HCEC 1CT (cell line): Measurements from ENCODE around the gene SNAP23.

Source experiments
- DNase-seq: peaks from one replicate; pipeline ENCODE4 v3.0.0-alpha.2; 2017

Gene SNAP23

DNA sequence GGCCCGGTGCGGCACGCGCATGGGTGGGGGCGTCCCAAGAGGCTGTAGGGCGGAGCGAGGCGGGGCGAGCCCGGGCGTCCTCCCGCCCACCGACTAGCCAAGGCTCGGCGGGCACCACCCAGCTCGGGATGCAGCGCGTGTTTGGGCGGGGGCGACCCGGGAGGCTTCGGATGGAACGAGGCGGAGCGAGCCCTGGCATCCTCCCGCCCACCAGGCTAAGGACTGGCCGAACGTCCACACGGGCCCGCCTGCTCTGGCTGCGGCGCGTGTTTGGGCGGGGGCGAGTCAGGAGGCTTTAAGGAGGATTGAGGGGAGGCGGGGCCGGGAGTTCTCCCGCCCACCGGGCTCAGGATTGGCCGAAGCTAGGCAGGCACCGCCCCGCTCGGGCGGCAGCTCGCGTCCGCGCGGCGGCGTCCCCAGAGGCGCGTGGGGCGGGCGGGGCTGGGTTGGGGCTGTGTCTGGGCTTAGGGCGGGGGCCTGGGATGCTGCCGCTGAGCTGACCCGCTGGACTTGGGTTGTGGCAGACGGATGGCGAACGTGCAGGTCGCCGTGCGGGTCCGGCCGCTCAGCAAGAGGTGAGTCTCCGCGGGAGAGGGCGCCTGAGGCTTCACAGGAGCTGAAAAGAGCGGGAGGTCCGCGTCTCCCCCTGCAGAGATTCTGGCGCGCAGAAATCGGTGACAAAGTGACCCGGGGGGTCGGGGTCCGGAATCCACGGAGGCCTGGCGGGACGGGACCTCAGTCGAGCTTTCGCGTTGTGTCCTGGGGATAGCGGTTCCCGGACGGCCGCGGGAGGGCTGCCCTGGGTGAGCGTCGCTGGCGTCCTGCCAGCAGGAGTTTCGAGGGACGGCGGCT lies 80.0 kb downstream of the SNAP23 start, which contains the start of gene STARD9:
TSS of gene STARD9 (plus strand) at position 419 of the 852 bp plus-strand sequence. CDS start at position 529, 110 bp downstream.
- DNase-seq = peak; percentile 99

DNA sequence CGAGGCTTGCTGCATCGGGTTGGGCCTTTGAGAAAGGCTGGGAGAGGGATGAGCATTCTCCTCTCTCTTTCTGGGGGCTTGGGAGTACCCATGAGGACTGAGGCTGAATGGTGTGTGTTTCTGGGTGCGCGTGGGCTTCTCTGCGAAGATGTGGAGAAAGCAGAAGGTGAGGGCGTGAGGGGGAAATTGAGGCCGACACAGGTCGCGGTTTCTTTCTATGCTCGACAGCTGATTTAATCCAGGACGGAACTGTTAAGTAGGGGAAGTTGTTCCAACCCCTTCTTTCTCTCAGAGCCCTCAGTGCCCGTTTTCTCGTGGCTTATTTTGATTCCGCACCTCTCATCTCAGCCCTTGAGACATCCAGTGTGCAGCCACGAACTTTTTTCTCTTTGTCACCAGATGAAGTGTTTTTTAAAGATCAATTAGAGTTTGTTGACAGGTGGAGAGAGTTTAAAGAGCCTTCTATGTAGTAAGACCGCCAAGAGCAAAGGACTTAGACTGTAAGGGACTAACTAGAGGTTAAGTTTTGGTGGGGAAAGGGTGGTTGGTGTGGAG lies 80.7 kb downstream of the SNAP23 start:
- DNase-seq = no peak

DNA sequence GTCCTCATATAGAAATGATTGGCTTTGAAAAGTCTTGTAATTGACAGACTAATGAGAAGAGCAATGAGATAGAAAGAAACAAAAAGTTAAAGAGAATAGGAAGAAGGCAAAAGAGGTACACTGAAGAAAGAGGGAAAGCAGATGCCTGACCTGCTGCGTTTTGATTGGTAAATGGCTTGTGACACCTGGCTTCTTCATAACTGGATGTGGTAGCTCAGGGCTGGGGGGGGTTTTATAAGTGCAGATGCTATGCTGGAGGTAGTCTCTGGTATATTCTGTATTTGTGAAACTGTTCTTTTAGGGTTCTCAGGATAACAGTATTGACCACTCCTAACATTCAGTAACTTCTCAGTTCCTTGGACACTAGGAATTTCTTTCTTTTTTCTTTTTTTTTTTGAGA lies 81.3 kb downstream of the SNAP23 start:
- no peak for DNase-seq

DNA sequence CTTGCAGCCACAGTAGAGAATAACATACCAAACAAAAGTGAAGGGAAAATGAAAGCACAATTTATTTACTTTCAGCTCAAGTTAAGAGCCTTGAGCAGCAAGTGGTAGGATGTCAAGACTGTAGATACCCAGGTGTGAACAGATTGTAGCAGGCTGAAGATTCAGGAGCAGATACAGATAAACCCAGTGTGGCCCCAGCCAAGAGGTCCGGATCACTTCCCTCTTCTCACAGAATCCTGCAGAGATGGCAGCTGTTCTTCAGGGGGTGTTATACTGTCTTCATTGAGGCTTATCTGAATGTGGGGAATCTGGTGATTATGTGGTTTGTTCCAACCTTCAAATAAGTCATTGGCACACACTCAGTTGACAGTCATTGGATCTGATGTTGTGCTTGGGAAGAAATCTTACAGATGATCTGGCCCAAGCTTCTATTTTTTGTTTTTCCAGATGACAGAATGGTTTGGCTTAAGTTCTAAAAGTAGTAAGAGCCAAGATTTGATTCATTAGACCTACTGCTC lies 82.1 kb downstream of the SNAP23 start:
- DNase-seq = no peak

DNA sequence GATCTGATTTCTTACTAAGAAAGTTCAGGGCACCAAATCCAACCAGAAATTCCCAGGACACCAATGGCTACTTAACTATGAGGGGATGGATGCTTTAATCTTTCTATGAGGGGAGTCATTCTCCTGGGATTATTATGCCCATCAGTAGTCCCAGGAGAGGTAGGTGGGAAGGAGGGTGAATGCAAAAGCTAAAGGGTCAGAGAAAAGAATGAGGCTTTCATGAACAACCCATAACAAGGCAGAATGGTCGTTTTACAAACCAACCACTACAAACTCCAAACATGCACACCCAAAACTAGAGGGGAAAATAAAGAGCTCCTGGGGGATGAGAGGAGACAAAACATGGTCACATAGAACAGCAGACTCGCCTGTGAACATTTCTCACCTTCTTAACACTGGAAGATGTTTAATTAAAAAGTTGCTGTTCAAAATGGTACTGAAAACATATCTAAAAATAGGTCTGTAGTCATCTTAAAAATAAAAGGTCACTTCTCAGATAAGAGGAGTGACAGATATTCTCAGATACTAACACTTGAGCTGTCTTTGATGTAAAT lies 83.6 kb downstream of the SNAP23 start:
- no peak for DNase-seq

DNA sequence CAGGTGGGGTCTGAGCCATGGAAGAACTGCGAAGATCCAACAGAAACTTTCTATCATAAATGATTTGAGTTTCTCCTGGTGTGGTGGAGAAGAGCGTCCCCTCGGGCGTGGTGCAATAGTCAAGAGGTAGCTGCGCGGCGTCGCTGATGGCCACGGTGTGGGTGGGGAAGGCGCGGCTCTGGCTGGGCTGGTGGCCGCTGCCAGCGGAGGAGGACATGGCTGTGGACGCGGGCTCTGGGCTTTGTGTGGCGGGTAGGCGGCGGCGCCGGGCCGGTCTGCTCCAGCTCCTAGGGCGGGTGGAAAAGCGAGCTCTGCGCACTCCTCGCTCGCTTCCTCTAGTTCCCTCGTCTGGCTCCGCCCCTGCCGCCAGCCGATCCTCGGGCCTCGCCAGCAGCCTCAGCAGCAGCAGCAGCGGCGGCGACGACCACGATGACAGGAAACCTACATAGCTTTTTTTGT lies 85.9 kb downstream of the SNAP23 start:
- peak; percentile 73 for DNase-seq
